Anterior cingulate cortex (tissue), 58 donors: ENCODE results near the gene TDRD12.
"Not testable (repeated sequence)": the region's sequence is repeated elsewhere in the genome, so short reads cannot be mapped to it uniquely, and the experiment has no call there.

Experiments used
- DNase-seq, 58 donors: peaks; one replicate each; lab custom pipeline; 2025; lab: John Stamatoyannopoulos, UW

Gene TDRD12

DNA sequence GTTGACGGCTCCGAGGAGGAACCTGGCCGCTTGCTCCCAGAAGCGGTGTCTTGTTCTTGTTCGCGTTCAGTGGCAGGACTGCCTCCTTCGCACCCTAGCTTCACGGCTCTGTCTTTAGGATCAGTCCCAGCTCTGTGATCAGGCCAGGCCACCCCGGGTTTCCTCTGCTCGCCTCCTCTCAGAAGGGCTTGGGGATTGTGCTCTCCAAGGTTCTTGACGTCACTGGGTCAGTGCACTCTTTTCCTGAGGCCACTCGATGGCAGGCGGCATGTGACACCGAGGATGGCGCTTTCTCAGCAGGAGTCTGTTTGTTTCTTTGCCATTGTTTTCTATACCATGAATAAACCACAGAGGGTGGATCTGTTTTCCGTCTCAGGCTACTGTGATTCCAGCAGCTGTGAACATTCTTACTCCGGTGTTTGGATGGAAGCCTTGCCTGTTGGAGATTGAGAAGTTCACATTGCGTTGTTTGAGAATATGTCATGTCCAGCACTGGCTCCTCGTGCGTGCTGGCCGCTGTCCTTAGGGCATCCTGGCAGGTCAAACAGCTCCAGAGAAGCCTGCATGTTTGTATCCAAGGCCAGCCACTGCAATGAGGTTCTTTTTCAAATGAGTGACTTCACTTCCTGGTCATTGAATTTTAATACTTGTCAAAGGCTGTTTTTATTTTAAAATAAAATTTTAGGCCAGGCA, 105.5 kb downstream of the TDRD12 start:
- DNase-seq: no peak

DNA sequence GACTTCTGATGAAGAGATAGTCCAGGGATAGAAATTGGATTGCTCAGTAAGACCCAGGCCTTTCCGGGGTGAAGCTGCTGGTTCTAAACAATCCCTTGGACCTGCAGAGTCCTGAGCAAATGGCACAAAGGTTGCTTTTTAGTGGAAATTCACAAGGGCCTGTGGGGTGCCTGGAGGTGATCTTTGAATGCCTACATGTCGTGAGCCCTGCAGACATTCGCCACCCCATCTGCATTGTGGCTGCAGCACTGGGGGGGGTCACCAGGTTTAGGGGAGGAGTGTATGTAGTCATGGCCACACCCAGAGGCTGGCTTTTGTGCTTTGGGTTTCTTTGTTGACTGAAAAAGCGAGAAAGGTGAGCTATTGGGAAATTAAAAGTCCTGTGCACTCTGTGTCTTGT, 108.6 kb downstream of the TDRD12 start:
- no peak for DNase-seq

DNA sequence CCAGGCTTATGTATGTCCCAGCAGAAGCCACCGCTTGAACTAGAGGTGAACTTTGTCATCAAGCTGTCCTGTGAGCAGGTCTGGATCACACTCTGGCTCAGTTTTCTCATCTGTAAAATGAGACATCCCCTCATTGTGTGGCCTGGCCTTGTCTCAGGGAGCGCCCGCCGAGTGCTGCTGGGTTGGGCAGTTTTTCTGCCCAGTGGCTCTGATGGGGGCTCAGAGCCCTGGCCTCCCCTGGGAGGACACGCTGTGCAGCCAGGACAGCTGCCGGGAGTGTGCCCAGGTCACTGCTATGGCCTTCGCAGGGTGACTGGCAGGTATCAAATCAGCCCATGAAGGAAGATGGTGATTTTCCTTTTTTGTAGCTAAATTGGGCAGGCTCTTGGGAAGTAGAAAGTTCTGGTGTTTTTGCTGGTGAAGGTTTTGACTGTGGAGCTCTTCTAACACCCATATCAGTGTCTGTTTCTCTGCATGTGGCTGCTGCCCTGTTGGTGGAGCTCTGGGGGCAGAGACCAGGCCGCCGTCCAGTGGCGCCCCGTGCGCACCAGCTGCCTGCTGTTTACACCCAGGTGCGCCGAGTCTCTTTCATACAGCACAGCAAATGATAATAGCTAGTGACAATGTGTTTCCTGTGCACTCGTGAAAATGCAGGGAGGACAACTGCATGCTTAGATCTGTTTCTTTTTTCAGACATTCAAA, 109.2 kb downstream of the TDRD12 start:
- DNase-seq: no peak

DNA sequence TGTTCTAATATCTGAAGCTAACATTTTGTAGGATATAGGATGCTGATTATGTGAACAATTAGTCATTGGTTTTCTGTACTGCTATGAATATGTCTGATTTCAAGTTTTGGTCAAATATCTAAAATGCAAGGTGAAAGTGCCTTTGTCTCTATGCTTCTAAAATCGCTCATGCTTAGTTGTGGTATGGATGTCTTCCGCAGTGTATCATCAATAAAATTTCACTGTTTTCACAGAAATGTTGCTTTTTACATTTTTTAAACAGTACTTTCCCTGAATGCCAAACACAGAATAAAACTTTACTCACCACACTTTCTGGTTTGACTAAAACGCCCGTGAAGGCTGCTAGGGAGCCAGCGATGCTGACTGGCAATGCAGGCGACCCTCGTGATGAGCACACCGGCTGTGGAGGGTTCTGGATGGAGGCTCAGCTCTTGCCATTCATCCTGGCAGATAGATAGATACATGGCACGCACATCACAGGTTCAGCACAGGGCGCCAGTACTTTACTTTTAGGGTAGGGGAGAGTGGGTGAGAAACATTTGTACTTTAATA, 109.9 kb downstream of the TDRD12 start:
- no peak for DNase-seq

DNA sequence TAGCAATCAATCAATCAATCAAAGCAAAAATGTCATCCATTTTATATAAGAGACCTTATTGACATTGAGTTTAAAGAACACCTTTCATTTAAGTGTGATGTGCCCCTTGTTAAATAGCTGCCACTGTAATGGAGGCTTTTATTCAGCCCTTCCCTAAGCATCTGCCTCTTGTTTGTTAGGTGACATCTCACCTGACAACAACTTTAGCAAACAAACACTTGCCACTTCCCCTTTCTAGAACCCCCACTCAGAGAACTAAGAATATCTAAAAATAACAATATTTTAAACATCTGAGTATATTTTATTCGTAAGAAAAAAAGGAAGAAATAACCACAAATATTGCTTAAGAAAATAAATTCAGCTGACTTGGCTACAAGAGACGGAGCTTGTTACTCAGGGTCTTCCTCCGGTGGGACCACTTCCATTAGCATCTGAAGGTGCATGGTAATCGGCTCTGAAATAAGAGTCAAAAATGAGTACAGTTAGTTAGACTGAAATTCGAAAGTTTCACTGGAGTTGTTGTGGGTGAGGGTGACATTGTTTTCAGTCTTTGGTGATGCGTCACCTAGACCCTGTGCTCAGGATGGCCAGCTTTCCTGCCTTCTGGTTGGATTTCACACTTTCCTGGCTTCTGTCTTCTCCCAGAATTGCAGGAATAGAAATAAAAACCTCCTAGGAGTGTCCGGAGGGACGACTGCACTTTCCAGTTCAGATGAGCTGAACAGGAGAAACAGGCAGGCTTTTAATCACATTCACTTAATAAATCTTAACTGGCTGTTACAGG, 110.9 kb downstream of the TDRD12 start:
- no peak for DNase-seq

DNA sequence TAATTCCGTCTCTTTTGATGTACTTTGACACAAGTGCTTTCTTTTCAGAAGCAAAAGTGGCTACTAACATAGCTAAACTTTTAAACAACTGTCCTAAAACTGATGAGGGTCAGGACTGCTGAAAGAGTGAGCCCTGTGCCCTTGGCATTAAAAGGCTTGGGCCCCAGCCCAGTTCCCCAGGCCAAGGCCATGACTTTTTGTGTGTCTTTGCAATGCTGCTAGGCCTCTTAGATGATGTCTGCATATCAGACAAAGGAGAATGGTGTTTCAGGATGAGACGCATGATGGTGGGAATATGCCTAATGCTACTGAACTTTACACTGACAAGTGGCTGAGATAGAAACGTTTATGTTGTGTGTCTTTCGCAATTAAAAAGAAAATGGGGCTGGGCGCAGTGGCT, 112.0 kb downstream of the TDRD12 start:
- no peak for DNase-seq

DNA sequence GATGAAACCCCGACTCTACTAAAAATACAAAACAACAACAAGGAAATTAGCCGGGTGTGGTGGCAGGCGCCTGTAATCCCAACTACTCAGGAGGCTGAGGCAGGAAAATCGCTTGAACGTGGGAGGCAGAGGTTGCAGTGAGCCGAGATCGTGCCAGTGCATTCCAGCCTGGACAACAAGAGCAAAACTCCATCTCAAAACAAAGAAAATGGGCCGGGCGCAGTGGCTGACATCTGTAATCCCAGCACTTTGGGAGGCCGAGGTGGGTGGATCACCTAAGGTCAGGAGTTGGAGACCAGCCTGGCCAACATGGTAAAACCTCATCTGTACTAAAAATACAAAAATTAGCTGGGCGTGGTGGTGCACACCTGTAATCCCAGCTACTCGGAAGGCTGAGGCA, 112.5 kb downstream of the TDRD12 start:
- not testable (repeated sequence) for DNase-seq

DNA sequence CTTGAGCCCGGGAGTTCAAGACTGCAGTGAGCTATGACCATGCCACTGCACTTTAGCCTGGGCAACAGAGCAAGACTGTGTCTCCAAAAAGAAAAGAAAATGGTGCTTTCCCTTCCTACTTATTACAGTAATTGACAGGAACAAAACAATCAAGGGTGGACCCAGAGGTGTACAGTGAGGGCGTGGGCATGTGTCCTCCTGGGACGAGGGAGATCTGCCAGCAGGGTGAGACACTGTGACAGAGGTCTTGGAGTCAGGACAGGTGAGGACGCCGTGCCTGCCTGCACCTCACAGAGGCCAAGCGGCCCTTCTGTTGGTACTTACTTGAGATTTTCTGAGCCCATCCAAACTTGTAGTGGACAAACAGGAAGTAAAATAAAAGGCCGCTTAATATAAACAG, 113.3 kb downstream of the TDRD12 start:
- DNase-seq: not testable (repeated sequence)

DNA sequence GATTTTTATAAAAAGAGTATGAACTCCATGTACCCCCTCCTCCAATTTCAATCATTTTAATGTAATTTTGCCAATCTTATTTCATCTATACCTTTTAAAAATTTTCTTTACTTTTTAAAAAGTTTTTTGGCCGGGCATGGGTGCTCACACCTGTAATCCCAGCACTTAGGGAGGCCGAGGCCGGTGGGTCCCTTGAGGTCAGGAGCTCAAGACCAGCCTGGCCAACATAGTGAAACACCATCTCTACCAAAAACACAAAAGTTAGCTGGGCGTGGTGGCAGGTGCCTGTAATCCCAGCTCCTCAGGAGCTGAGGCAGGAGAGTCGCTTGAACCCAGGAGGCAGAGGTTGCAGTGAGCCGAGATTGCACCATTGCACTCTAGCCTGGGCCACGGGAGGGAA, 113.8 kb downstream of the TDRD12 start:
- DNase-seq: not testable (repeated sequence)

DNA sequence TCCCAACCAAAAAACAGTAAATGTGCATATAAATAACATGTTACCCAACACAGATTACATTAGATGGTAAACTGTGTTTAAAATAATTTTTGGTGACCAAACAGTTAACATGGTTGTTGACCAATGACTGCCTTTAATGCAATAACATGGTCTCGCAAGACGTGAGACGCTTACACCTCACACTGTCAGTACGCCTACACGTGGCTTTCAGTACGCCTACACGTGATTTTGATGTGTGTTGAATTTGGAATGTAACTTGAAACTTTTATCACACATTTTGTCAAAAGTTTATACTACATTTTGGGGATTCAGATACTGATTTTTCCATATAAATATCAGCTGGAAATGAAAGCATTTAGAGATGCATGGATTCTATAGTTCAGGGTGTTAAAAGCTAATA, 118.0 kb downstream of the TDRD12 start:
- no peak for DNase-seq

DNA sequence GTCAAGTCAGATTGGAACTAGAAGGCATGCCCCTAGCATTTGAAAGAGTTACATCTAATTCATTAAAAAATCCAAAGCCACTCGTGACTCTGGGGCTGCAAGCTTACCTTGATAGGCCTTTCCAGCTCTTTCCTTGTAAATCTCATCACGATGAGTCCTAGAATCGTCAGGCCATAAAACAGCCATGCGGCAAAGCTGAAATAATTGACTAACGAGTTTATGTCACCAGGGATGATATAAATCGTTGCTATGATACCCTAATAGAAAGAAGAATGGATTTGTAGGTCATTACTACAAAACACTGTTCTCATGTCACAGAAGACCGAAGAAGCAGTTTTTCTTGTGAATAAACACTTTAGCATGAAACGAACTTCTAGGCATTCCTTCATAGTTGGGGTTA, 122.5 kb downstream of the TDRD12 start:
- no peak for DNase-seq

DNA sequence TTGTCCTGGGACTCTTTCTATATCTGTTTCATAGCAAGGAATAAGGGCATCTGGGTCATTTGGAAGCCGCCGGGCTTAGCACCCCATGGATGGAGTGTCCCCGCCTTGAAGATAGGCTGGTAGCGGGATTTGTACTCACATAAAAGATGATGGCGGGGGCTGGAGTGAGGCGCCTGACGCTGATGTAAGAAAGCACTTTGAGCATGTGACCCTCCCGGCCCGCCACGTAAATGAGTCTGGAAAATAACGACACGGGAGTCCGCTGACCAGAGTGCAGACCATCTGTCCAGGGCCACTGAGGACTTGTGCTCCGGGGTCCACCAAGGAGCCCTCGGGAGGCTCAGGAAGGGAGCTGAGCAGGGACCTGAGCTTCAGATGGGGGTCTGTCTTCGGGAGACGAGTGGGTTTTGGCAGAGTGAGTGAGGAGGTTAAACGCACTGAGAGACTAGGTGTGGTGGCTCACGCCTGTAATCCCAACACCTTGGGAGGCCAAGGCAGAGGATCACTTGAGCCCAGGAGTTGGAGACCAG, 124.2 kb downstream of the TDRD12 start:
- no peak for DNase-seq

DNA sequence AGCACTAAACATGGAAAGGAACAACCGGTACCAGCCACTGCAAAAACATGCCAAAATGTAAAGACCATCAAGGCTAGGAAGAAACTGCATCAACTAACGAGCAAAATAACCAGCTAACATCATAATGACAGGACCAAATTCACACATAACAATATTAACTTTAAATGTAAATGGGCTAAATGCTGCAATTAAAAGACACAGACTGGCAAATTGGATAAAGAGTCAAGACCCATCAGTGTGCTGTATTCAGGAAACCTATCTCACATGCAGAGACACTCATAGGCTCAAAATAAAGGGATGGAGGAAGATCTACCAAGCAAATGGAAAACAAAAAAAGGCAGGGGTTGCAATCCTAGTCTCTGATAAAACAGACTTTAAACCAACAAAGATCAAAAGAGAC, 128.5 kb downstream of the TDRD12 start:
- DNase-seq: not testable (repeated sequence)

DNA sequence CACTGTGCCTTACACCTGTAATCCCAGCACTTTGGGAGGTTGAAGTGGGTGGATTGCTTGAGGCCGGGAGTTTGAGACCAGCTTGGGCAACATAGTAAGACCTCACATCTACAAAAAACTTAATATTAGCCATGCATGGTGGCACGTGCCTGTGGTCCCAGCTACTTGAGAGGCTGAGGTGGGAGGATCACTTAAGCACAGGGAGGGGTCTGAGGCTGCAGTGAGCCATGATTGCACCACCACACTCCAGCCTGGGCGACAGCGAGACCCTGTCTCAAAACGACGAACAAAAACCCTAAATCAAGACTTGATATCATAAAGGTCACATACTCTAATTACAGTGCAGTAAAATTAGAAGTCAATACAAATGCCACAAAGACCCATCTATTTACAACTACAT, 132.6 kb downstream of the TDRD12 start:
- DNase-seq: no peak

DNA sequence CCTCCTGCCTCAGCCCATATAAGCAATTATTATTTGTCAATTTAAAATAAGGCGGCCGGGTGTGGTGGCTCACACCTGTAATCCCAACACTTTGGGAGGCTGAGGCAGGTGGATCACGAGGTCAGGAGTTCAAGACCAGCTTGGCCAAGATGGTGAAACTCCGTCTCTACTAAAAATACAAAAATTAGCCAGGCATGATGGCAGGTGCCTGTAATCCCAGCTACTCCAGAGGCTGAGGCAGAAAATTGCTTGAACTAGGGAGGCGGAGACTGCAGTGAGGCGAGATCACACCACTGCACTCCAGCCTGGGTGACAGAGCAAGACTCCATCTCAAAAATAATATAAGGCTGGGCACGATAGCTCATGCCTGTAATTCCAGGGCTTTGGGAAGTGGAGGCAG, 137.3 kb downstream of the TDRD12 start:
- DNase-seq: not testable (repeated sequence)

DNA sequence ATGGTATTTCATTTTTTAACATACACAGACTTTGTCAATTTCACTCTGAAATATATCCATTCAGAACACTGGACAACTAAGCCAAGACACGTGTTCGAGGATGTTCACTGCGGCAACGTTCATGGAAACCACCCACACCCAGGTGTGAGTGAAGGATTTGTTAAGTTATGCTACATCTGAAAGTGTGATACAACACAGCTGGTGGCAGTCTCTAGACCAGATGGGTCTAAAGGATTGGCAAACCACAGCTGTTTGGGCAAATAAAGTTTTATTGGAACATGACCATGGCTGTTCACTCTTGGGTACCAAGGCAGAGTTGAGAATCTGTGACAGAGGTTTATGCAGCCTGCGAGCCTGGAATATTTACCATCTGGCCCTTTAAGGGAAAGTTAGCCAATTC, 138.0 kb downstream of the TDRD12 start:
- DNase-seq: no peak

DNA sequence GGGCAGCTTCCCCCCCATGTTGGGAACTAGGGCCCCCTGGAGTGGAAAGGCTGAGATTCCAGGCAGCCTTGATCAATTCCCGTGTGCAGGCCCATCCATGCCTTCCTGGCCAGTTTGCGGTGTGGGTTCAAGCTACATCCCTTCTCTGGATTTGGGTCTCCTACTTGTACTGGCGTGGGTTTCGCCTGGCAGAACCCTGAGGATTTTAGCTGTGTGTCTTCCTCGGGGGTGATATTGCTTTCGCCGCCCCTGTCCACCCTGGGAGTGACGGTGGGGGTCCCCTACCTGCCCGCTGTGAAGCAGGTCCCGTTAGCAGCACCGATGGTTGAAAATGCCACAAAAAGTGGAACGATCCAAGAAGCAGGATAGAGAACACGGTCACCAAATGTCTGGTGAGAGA, 138.6 kb downstream of the TDRD12 start:
- DNase-seq: no peak

DNA sequence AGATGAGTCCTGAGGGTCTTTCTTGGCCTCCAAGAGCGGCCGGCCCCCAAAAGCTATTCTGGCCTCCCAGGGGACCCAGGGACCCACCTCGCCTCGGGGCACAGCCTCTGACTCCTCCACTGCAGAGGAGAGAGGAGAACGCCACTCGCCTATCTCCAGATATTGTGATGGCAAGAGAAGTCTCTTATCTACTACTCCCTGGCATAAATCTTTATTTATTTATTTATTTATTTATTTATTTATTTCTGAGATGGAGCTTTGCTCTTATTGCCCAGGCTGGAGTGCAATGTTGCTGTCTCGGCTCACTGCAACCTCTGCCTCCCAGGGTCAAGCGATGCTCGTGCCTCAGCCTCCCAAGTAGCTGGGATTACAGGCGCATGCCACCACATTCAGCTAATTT, 139.0 kb downstream of the TDRD12 start:
- no peak for DNase-seq

DNA sequence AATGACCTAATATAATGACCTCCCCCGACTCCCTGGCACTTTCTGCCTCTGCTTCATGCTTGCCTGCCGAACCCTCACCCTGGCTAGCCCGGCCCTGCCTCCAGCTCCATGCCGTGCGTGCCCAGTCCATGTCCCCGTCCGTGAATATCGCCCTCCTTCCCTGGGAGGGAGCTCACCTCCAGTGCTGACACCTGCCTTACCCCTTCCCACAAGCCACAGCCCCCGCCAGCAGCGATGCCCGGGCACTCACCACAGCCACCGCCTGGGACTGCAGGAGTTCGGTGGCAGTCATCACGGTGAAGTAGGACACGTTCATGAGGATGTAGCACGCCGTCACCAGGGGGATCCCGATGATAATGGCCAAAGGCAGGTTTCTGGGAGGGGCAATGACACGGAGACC, 140.0 kb downstream of the TDRD12 start:
- no peak for DNase-seq

DNA sequence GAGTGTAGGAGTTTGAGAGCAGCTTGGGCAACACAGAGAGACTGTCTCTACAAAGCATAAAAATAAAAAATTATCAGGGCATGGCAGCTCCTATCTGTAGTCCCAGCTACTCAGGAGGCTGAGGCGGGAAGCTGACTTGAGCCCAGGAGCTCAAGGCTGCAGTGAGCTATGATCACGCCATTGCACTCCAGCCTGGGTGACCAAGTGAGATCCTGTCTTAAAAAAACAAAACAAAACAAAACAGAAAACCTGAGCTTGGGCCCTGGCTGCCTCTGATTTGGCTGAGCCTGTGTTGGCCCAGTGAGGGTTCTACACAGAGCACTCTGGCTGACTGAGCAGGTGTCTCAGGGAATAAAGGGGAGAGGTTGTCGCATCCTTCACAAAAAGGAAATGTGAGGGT, 142.0 kb downstream of the TDRD12 start:
- no peak for DNase-seq

DNA sequence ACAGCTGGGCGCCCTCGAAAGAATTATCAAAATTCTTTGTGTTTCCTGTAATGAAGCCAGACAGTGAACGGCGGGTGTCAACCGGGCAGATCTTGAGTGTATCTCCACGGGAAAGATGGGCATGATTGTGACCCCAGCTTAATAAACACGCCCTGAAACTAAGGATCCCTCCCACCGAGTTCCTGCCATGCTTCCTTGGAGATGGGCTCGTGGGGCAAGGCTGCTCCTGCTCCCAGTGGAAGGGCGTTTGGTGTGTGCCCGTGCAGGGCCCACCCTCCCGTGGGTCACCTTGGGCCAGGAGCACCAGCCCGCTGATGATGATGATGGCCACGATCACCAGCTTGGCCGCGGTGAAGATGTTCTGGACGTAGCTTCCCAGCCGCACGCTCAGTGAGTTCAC, 142.6 kb downstream of the TDRD12 start:
- no peak for DNase-seq
